SU-DHL-6 (cell line): ENCODE results near the gene MAEL.

Experiments used
- H2AFZ ChIP-seq: fragments of 200-600 bp; sonication (generic); 2 replicates; pipeline ENCODE4 v1.6.1; 2014; ENCODE audit warnings: low read depth, mild to moderate bottlenecking, moderate library complexity, mixed read lengths, antibody characterized with exemption, low read length; ENCODE audit not compliant: severe bottlenecking
- H3F3A ChIP-seq: fragments of 200-600 bp; shearing (Covaris generic); 2 replicates; pipeline ENCODE4 v1.6.0; 2016; ENCODE audit warnings: antibody characterized with exemption, mild to moderate bottlenecking; ENCODE audit not compliant: insufficient read depth
- H3K27ac ChIP-seq: fragments of 200-600 bp; sonication (generic); 2 replicates; pipeline ENCODE4 v1.5.1; 2016; ENCODE audit warnings: low read depth, mild to moderate bottlenecking, low read length, moderate library complexity, mixed read lengths
- H3K27me3 ChIP-seq: fragments of 200-600 bp; sonication (generic), shearing (Covaris generic); 2 replicates; pipeline ENCODE4 v1.6.0; 2014; ENCODE audit warnings: mild to moderate bottlenecking, low read length
- H3K36me3 ChIP-seq: fragments of 200-600 bp; sonication (generic); 2 replicates; pipeline ENCODE4 v1.6.1; 2014; ENCODE audit warnings: mild to moderate bottlenecking, low read length, mixed read lengths
- H3K4me2 ChIP-seq: fragments of 300-600, 200-600 bp; shearing (Covaris generic), sonication (generic); 2 replicates; pipeline ENCODE4 v1.6.0; 2014; ENCODE audit warnings: low read length, low read depth, mild to moderate bottlenecking; ENCODE audit not compliant: poor library complexity, severe bottlenecking
- H3K4me3 ChIP-seq: fragments of 200-600 bp; sonication (generic); 2 replicates; pipeline ENCODE4 v1.5.1; 2014; ENCODE audit warnings: antibody characterized with exemption, low read length, mild to moderate bottlenecking, mixed read lengths; ENCODE audit not compliant: insufficient read depth, poor library complexity, severe bottlenecking
- H3K79me2 ChIP-seq: fragments of 200-600 bp; sonication (generic); 2 replicates; pipeline ENCODE4 v1.6.1; 2014; ENCODE audit warnings: mild to moderate bottlenecking, low read length, moderate library complexity; ENCODE audit not compliant: insufficient read depth
- H3K9ac ChIP-seq: fragments of 200-600 bp; sonication (generic); 2 replicates; pipeline ENCODE4 v1.7.0; 2014; ENCODE audit warnings: mild to moderate bottlenecking, low read length
- H3K9me2 ChIP-seq: fragments of 200-600 bp; sonication (generic); replicated peaks from 2 replicates; pipeline ENCODE4 v1.6.1; 2014; ENCODE audit warnings: low read length; ENCODE audit not compliant: insufficient read depth
- H3K9me3 ChIP-seq: fragments of 200-600 bp; sonication (generic); 2 replicates; pipeline ENCODE4 v1.6.1; 2014; ENCODE audit warnings: low read length, mixed read lengths; ENCODE audit not compliant: insufficient read depth
- H4K20me1 ChIP-seq: fragments of 200-600 bp; sonication (generic); 2 replicates; pipeline ENCODE4 v1.6.1; 2014; ENCODE audit warnings: low read depth, mild to moderate bottlenecking, antibody characterized with exemption, low read length, moderate library complexity, mixed read lengths
- CTCF ChIP-seq: fragments of 200-600 bp; sonication (generic); IDR thresholded peaks from one replicate; pipeline ENCODE4 v1.5.1; 2017; ENCODE audit warnings: antibody characterized with exemption, mild to moderate bottlenecking, low read length, moderate library complexity; ENCODE audit not compliant: insufficient read depth, poor library complexity, severe bottlenecking
- EZH2phosphoT487 ChIP-seq: fragments of 200-600 bp; sonication (generic), shearing (Covaris generic); conservative IDR thresholded peaks from 2 replicates; pipeline ENCODE4 v1.6.1; 2018; ENCODE audit warnings: mild to moderate bottlenecking, antibody characterized with exemption, low read length, moderate library complexity, mixed read lengths

MAEL gene

GRCh38 chr1:166947398-166948043 lies 41.6 kb upstream of the MAEL start:
- Histone ChIP-seq H3K9ac (no peak overlapping the region), H2AFZ (no peak overlapping the region), H3K4me3 (no peak overlapping the region), H3F3A (no peaks in the 10 kb centered on the region), H3K27ac (no peak overlapping the region), H3K4me2 (no peak overlapping the region), H3K9me3 (no peaks in the 10 kb centered on the region), H3K79me2 (no peaks in the 10 kb centered on the region), H3K27me3 (no peaks in the 10 kb centered on the region), H3K36me3 (no peaks in the 10 kb centered on the region), H3K9me2 (no peaks in the 10 kb centered on the region), H4K20me1 (no peaks in the 10 kb centered on the region)
- TF ChIP-seq EZH2phosphoT487 (no peak), CTCF (no peak)

GRCh38 chr1:166948856-166949350 lies 40.2 kb upstream of the MAEL start:
- H3K79me2 ChIP-seq = no peaks in the 10 kb centered on the region
- no peaks in the 10 kb centered on the region for H3K27me3 ChIP-seq
- TF ChIP-seq CTCF (no peak), EZH2phosphoT487 (no peak)
- H3K9ac ChIP-seq = no peak overlapping the region
- no peaks in the 10 kb centered on the region for H3K9me3 ChIP-seq
- H3K27ac ChIP-seq = no peak overlapping the region
- no peaks in the 10 kb centered on the region for H4K20me1 ChIP-seq
- H3K4me3 ChIP-seq = no peak overlapping the region
- H2AFZ ChIP-seq = no peak overlapping the region
- no peak overlapping the region for H3K4me2 ChIP-seq
- no peaks in the 10 kb centered on the region for H3K9me2 ChIP-seq
- no peaks in the 10 kb centered on the region for H3K36me3 ChIP-seq
- H3F3A ChIP-seq = no peaks in the 10 kb centered on the region

DNA sequence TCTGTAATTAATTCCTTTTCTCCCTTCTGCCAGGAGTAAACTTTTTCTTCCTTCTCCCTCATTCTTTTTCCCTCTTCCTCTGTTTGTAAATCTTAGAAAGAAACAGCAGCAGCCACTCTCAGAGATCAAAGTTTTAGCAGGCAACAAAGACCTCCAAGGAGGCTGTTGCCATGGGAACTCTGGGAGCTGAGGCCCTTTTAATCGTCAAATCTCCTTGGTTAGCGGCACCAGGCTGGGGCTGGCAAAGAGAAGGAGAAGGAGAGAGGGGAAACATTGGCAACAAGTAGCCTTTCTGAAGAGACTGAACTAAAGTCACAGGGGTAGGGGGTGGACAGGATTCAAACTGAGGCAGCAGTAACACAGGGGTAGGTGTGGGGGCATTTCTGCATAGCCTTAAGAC lies 38.9 kb upstream of the MAEL start:
- no peak overlapping the region for H2AFZ ChIP-seq
- H3K27ac ChIP-seq = no peak overlapping the region
- no peak overlapping the region for H3K4me3 ChIP-seq
- no peaks in the 10 kb centered on the region for H3K9me2 ChIP-seq
- H3K36me3 ChIP-seq = no peaks in the 10 kb centered on the region
- H3K9ac ChIP-seq = no peak overlapping the region
- no peaks in the 10 kb centered on the region for H3F3A ChIP-seq
- H3K27me3 ChIP-seq = no peaks in the 10 kb centered on the region
- TF ChIP-seq EZH2phosphoT487 = no peak
- TF ChIP-seq CTCF = no peak
- no peaks in the 10 kb centered on the region for H3K79me2 ChIP-seq
- H3K9me3 ChIP-seq = no peaks in the 10 kb centered on the region
- H4K20me1 ChIP-seq = no peaks in the 10 kb centered on the region
- H3K4me2 ChIP-seq = no peak overlapping the region
